NOMO-1 (cell line): ENCODE data around the gene ABCC6.
A peak's percentile ranks its signal among the peaks of the same experiment; 100 is the strongest.

Experiments used
- DNase-seq, 2 experiments: peaks; one replicate each; lab custom pipeline; 2025; ENCODE audit not compliant: unreplicated experiment in 2 of 2; lab: John Stamatoyannopoulos, UW

ABCC6 gene

GRCh38 chr16:16145286-16145685, 78.0 kb downstream of the ABCC6 start:
- DNase-seq: no peak

GRCh38 chr16:16144416-16144815, 78.9 kb downstream of the ABCC6 start:
- DNase-seq: no peak

- no peak for DNase-seq
Measured at GRCh38 chr16:16143931-16144330, 79.4 kb downstream of the ABCC6 start.

GRCh38 chr16:16143038-16143763, 80.1 kb downstream of the ABCC6 start:
- peak; percentile 38 to 61 for DNase-seq

GRCh38 chr16:16141784-16142396, 81.4 kb downstream of the ABCC6 start:
- no peak for DNase-seq

GRCh38 chr16:16141141-16141540, 82.2 kb downstream of the ABCC6 start:
- no peak for DNase-seq

GRCh38 chr16:16140537-16140936, 82.8 kb downstream of the ABCC6 start:
- DNase-seq: no peak

GRCh38 chr16:16139806-16140205, 83.5 kb downstream of the ABCC6 start:
- no peak for DNase-seq

- DNase-seq: no peak
Measured at GRCh38 chr16:16139061-16139460, 84.2 kb downstream of the ABCC6 start.

GRCh38 chr16:16138034-16138635, 85.2 kb downstream of the ABCC6 start:
- DNase-seq: no peak

GRCh38 chr16:16137110-16137509, 86.2 kb downstream of the ABCC6 start:
- DNase-seq: no peak

- DNase-seq: no peak
Measured at GRCh38 chr16:16136588-16136987, 86.7 kb downstream of the ABCC6 start.

- DNase-seq: no peak
Measured at GRCh38 chr16:16133943-16134604, 89.2 kb downstream of the ABCC6 start.

GRCh38 chr16:16131659-16132058, 91.6 kb downstream of the ABCC6 start:
- DNase-seq: no peak

- DNase-seq: no peak
Measured at GRCh38 chr16:16131204-16131603, 92.1 kb downstream of the ABCC6 start.

GRCh38 chr16:16127469-16128116, 95.7 kb downstream of the ABCC6 start:
- DNase-seq: peak; percentile 16 to 72

GRCh38 chr16:16126896-16127295, 96.4 kb downstream of the ABCC6 start:
- DNase-seq: no peak

GRCh38 chr16:16124974-16125373, 98.3 kb downstream of the ABCC6 start:
- DNase-seq: no peak

- no peak for DNase-seq
Measured at GRCh38 chr16:16124438-16124837, 98.9 kb downstream of the ABCC6 start.

GRCh38 chr16:16122264-16122663, 101.0 kb downstream of the ABCC6 start:
- no peak for DNase-seq

- no peak for DNase-seq
Measured at GRCh38 chr16:16121185-16121727, 102.0 kb downstream of the ABCC6 start.
